ENCODE results near the gene DUS3L. TPM values are rescaled to one million over a fixed set of nuclear protein-coding genes. Genes with fewer than 3 reads are reported as not detected.
A peak's percentile ranks its signal among the peaks of the same experiment; 100 is the strongest.

The DUS3L gene
- total RNA-seq, 1 experiment from 2014 or later: 67.0 TPM

DNA sequence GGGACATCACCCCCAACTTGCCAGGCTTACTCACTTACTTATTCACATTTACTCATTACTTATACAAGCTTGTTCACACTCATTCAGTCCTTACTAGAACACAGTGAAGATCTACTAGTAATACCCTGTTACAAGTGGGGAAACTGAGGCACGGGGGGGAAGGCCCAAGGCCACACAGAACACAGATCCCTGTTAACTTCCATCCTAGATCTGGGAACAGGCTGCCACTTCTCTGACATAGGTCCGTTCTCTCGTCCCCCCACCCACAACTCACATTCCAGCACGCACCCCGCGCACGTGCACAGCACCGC is 12.4 kb upstream of the DUS3L start:
- H3K36me3 Mint-ChIP-seq (ENCODE audit: insufficient read depth in 1 of 3, low read depth in 3 of 3): peaks cover 0 to 4% (median 0%) of the 10 kb centered on the region in 3 experiments; a peak in 2 of 7 replicates
- Histone ChIP-seq H3K79me2 (ENCODE audit: insufficient read depth, low read length) (no peaks in the 10 kb centered on the region), H3K4ac (ENCODE audit: low read depth, low read length) (no peak overlapping the region), H4K91ac (ENCODE audit: insufficient read length, low read depth, low read length) (no peak overlapping the region), H3K79me1 (ENCODE audit: insufficient read depth, low read depth, low read length, poor library complexity, severe bottlenecking) (no peaks in the 10 kb centered on the region), H3K4me2 (ENCODE audit: insufficient read depth, insufficient read length, low read length) (peak overlapping the region; percentile 18), H4K20me1 (ENCODE audit: control insufficient read depth, insufficient read depth, insufficient read length) (no peaks in the 10 kb centered on the region), H2BK120ac (ENCODE audit: low read depth, low read length, poor library complexity, severe bottlenecking) (no peak overlapping the region), H2AK5ac (ENCODE audit: insufficient read length, low read length) (no peak overlapping the region), H4K8ac (replicated peaks; ENCODE audit: insufficient read length, low read depth, low read length) (no peak overlapping the region), H3K23me2 (ENCODE audit: insufficient read length, low read depth, low read length, poor library complexity, severe bottlenecking) (peaks cover 6% of the 10 kb centered on the region), H3K9ac (ENCODE audit: extremely low read depth, insufficient read length, low read length) (no peak overlapping the region), H3T11ph (ENCODE audit: low read length) (no peak overlapping the region), H2AFZ (ENCODE audit: low read length) (no peak overlapping the region), H2BK5ac (ENCODE audit: insufficient read length, low read length) (no peak overlapping the region), H2BK12ac (ENCODE audit: insufficient read length, low read depth, low read length) (no peak overlapping the region), H3K9me3 (ENCODE audit: control insufficient read depth, low read depth, low read length) (no peaks in the 10 kb centered on the region), H3K14ac (ENCODE audit: insufficient read depth, low read length) (no peak overlapping the region), H3K4me1 (ENCODE audit: insufficient read depth, low read length) (no peaks in the 10 kb centered on the region), H3K56ac (ENCODE audit: insufficient read length, low read depth, low read length) (no peak overlapping the region), H3K27me3 (ENCODE audit: insufficient read depth, low read length) (no peaks in the 10 kb centered on the region; the same call in 1 of the 2 replicates), H3K23ac (ENCODE audit: insufficient read length, low read depth, low read length) (no peak overlapping the region), H2BK20ac (ENCODE audit: low read depth, low read length, poor library complexity, severe bottlenecking) (no peak overlapping the region), H2BK15ac (ENCODE audit: low read depth, low read length) (no peak overlapping the region), H3K18ac (ENCODE audit: insufficient read length, low read depth, low read length) (peak overlapping the region; percentile 47), H3K27ac (ENCODE audit: insufficient read length, low read depth, low read length) (no peak overlapping the region), H4K5ac (ENCODE audit: insufficient read length, low read depth, low read length) (no peak overlapping the region)
- TF ChIP-seq, protein P1, sequence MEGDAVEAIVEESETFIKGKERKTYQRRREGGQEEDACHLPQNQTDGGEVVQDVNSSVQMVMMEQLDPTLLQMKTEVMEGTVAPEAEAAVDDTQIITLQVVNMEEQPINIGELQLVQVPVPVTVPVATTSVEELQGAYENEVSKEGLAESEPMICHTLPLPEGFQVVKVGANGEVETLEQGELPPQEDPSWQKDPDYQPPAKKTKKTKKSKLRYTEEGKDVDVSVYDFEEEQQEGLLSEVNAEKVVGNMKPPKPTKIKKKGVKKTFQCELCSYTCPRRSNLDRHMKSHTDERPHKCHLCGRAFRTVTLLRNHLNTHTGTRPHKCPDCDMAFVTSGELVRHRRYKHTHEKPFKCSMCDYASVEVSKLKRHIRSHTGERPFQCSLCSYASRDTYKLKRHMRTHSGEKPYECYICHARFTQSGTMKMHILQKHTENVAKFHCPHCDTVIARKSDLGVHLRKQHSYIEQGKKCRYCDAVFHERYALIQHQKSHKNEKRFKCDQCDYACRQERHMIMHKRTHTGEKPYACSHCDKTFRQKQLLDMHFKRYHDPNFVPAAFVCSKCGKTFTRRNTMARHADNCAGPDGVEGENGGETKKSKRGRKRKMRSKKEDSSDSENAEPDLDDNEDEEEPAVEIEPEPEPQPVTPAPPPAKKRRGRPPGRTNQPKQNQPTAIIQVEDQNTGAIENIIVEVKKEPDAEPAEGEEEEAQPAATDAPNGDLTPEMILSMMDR (conservative IDR thresholded peaks at IDR 0.05): no peak
- no peak for DNase-seq
- no peak overlapping the region for H3K27ac Mint-ChIP-seq
- H3K9me3 Mint-ChIP-seq: peaks cover 0 to 4% of the 10 kb centered on the region in 2 experiments; a peak in 3 of 5 replicates
- peaks cover 55% of the 10 kb centered on the region for H3K27me3 Mint-ChIP-seq (ENCODE audit: low read depth)
- peaks cover 16 to 30% of the 10 kb centered on the region in 2 experiments for H3K4me1 Mint-ChIP-seq
- peak overlapping the region in 1 of 2 experiments; percentile 71; a peak in 3 of 5 replicates for H3K4me3 Mint-ChIP-seq
- WGBS (ENCODE audit: extremely low coverage, insufficient read length, low lambda C conversion rate): no CpG with 5 or more reads among the region's 8 CpGs
